GM19397 (cell line): ENCODE data around the gene PPP6R3.
"Not testable (repeated sequence)": the region's sequence is repeated elsewhere in the genome, so short reads cannot be mapped to it uniquely, and the experiment has no call there.

Source experiments
- ATAC-seq: cut with Tn5 transposase; IDR thresholded peaks from one replicate; pipeline ENCODE4 v1.9.1; 2021; ENCODE audit warnings: mild to moderate bottlenecking, moderate library complexity; ENCODE audit not compliant: unreplicated experiment

The PPP6R3 gene

DNA sequence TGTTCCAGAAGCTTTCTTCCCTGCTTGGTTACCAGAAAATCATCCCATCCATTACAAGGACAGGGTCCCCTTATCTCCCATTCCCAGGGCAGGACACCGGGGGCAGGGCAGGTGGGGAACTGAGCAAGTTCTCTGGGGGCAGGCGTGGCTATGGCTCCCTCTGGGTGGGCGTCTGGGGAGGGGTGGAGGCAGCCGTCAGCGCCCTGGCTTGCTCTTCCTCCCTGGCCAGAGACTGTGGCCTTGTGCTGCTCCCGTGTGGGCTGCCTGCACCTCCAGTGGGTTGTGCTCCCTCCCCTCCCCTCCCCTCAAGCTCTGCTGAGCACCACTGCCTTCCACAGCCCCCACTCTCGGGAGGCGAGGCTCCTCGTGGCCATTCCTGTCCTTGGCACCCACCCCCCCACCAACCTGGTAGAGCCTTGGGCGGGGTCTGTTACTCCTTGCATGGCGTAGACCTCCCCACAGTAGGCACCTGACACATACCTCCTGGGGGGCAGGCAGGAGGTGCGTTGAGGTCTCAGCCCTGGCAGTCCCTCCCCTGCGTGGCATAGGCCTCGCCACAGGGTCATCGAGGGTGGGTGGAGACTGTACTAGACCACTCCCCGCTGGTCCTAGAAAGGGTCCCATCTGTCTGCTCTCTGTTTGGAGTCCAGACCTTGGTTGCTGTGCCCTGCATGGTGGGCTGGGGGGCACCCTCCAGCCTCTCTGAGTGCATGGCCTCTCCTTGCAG is 24.2 kb upstream of the PPP6R3 start:
- ATAC-seq = no peak

DNA sequence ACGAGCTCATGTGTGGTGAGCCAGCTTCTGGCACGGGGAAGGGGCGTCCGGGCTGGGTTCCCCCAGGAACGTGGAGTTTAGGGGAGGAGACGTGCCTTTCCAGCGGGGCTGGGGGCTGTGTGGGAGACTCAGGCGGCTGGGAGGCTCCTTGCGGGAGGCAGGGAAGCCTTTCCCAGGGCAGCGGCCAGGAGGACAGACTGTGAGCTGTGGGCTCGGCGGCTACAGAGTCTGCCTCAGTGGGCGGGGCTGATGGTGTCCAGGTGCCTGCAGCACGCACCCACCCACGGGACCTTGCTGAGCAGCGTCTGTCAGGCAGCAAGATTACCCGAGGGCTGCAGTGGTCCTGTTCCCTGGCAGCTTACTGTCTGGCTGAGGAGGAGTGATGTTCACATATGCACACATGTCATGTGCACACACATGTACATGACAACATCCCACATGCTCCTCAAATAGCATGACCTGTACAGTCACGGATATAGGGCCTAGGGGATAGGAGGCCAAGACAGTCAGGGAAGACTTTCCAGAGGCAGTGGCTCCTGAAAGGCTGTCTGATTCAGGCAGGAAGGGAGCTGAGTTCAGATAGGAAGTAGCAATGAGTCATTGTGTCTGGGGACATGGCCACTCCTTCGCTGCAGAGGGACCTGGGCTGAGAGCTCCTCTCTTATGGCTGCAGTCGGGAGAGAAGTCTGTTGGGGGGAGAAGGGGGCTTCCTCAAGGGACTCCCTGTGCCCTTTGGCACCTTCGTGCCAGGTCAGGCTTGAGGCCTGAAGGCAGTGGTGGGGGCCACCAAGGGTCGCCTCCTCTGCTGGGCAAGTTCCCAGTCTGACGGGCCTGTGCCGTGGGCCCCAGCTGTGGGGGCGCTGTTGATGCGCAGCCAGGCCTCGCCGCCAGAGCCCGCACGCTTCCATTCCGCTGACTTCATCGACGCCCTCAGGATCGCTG is 23.3 kb upstream of the PPP6R3 start:
- ATAC-seq = no peak

DNA sequence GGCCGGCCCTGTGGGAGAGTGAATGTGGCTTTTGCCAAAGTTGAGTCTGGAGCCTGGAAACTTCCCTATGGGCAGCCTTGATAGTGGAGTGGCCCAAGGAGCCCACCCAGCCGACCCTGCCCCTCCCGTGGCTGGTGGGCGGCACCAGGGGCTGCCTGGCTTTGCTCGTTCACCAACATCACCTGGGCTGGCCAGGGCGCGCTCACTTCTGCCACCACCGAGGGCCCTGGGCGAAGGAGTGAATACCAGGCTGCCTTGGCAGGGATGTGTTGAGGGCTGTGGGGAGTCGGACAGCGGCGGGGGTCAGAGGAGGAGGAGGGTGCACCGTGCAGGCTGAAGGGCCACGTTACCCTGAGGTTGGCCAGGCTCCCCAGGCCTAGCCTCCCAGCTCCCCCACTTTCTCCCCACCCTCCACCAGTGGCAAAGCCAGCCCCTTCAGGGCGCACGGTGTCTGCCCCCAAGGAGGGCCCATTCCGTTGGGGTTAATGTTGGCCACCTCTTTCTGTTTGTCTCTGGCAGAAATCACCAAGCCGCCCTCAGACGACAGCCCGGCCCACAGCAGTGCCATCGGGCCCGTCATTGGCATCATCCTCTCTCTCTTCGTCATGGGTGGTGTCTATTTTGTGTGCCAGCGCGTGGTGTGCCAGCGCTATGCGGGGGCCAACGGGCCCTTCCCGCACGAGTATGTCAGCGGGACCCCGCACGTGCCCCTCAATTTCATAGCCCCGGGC is 22.5 kb upstream of the PPP6R3 start:
- ATAC-seq = no peak

GRCh38 chr11:68438658-68439259 is 21.8 kb upstream of the PPP6R3 start:
- no peak for ATAC-seq

DNA sequence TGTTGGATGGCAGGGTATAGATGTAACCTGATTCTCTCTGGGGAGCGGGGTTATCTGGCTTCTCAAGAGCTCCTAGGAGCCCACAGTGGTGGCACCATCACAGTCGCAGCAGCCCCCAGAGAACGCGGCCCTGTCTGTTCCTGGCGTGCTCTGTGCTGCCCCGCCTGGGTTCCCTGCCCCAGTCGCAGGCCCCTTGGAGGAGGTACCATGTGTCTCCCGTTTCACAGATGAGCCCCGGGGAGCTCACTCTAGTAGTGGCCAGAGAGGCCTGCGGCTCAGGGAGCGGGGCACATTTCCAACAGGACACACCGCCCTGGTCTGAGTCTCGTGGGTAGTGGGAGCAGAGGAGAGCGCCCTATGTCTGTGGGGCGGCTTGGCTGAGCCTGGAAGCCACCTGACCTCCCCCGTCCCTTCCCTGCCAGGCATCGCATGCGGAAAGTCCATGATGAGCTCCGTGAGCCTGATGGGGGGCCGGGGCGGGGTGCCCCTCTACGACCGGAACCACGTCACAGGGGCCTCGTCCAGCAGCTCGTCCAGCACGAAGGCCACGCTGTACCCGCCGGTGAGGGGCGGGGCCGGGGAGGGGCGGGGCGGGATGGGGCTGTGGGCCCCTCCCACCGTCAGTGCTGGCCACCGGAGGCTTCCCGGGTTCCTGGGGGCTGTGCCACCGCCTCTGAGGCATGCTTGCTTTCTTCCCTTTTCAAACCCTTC is 21.0 kb upstream of the PPP6R3 start:
- ATAC-seq = no peak

- ATAC-seq = no peak
These were observed 20.3 kb upstream of the PPP6R3 start for GRCh38 chr11:68440224-68440623.

- ATAC-seq = no peak
These were observed 18.9 kb upstream of the PPP6R3 start for GRCh38 chr11:68441466-68442230.

DNA sequence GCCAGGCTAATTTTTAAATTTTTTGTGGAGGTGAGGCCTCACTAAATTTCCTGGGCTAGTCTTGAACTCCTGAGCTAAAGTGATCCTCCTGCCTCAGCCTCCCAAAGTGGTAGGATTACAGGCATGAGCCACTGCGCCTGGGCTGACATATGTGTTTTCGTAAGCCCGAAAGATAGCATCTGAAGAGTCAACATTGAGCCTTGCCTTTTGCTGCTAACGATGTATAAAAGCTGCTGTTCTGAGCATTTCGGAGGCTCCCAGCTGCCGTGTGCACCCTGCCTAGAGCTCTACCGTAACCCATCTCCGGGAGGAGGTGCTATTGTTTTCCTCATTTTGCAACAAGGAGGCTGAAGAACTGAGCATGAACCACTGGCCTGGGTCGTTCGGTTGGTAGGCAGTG is 18.1 kb upstream of the PPP6R3 start:
- ATAC-seq = no peak

DNA sequence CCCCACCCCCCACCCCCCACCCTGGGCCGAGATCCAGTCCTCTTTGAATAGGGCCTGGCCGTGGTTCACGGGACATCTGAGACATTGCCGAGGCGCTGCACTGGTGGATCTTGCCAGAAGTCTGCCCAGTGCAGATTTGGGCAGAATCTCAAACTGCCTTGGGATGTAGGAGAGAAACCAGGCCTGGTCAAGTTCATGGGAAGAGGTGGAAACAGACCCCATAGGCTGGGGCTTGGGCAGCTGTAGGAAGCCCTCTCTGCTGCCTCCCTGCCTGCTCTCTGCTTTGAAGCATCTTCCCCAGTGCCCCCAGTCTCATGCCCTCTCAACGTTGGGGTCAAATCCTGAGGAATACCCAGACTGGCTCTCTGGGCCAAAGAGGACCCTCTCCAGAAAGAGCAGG is 16.0 kb upstream of the PPP6R3 start:
- ATAC-seq = no peak

- no peak for ATAC-seq
These were observed 15.0 kb upstream of the PPP6R3 start for GRCh38 chr11:68445531-68446035.

- no peak for ATAC-seq
These were observed 14.4 kb upstream of the PPP6R3 start for GRCh38 chr11:68446046-68446725.

- no peak for ATAC-seq
These were observed 13.3 kb upstream of the PPP6R3 start for GRCh38 chr11:68447015-68447801.

GRCh38 chr11:68447914-68448313 is 12.6 kb upstream of the PPP6R3 start:
- not testable (repeated sequence) for ATAC-seq

GRCh38 chr11:68448604-68449011 is 11.9 kb upstream of the PPP6R3 start:
- no peak for ATAC-seq

GRCh38 chr11:68449951-68450350 is 10.6 kb upstream of the PPP6R3 start:
- ATAC-seq = no peak

GRCh38 chr11:68450711-68451110 is 9.8 kb upstream of the PPP6R3 start:
- no peak for ATAC-seq

DNA sequence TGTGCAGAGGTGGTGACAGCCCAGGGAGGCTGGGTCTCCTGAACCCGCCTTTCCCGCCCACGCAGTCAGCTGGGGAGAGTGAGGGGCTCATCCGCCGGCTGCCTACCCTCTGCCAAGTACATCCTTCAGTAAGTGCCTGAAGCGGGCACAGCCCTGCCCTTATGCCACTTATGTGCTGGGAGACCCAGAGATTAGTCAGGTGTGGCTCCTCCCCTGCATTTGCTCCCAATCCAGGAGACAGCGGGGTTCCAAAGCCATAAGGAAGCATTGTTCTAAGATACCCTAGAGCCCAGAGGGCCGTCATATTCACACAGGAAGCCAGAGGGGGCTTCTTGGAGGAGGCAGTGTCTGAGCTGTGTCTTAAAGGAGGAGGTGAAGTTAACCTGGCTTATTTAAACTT is 5.8 kb upstream of the PPP6R3 start:
- ATAC-seq = no peak

GRCh38 chr11:68455485-68455884 is 5.1 kb upstream of the PPP6R3 start:
- ATAC-seq = no peak
